Fibroblast of upper back skin (primary cell): ENCODE results near the gene EPHX1.

Experiments
- DNase-seq: peaks from one replicate; pipeline ENCODE4 v3.0.0-alpha.2; 2013

The EPHX1 gene

DNA sequence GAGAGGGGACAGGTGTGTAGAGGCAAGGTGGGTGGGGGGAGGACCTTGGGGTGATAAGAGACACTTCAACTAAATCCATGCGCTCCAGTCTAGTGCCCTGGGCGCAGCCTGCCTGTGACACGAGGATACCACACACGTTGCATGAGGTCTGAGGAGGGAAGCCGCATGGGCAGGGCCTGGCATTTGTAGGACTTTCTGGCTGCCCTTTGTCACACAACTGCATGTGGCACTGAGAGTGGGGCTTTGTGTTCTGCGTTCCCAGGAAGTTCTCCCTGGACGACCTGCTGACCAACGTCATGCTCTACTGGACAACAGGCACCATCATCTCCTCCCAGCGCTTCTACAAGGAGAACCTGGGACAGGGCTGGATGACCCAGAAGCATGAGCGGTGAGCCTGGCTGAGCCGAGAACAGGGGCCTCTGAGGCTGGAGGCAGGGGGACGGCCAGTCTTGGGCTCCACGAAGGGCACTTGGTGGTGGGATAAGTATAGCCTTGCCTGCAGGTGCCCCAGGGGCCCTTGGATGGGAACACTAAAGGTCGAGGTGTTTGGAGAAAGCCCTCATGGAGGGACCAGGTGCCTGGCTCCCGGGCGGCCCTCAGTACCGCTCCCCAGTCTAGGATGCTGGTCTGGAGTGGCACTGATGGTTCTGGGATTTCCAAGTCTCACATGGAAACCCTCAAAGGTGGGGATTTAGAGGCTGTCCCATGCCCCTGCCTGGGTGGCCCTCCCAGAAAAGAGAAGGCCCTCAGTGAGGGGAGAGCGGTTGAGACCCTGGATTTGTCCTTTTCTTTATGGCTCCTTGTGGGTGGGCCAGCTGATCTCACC is 34.5 kb downstream of the EPHX1 start:
- no peak for DNase-seq

DNA sequence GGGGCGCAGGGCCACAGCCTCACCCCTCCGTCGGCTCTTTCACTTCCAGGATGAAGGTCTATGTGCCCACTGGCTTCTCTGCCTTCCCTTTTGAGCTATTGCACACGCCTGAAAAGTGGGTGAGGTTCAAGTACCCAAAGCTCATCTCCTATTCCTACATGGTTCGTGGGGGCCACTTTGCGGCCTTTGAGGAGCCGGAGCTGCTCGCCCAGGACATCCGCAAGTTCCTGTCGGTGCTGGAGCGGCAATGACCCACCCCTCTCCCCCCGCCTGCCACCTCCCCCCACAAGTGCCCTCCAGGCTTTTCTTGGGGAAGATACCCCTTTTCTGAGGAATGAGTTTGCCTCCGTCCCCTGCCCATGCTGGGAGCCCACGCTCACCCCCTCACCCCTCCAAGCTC is 35.2 kb downstream of the EPHX1 start:
- no peak for DNase-seq

DNA sequence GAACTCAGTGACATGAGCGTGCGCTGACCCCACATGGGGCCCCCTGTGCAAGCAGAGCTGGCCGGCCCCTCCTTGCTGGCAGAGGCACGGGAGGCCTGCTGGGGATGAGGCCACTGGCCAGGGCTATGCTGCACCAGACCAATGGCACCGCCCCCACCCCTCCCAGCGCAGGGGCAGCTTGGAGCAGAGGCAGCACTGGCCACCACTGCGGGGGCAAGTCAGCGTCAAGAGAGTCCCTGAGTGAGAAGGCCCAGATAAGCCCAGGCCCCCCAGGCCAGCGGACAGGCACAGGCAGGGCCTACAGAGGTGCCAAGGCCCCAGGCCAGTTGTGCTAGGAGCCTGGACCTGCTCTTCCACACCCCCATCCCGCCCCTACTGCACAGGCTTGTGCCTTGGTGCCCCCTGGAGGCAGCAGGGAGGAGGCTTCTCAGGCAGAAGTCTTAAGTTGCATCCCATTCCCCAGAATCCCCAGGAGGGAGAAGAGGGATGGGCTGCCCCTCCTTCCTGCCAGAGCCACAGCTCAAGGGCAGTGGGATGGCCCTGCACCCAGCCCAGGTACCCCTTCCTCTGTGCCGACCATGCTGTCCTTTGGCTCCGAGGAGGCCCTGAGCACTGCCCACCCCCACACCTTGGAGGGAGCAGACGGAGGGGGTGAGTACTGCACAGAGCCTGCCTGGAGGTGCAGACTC is 35.8 kb downstream of the EPHX1 start:
- peak; percentile 76 for DNase-seq

DNA sequence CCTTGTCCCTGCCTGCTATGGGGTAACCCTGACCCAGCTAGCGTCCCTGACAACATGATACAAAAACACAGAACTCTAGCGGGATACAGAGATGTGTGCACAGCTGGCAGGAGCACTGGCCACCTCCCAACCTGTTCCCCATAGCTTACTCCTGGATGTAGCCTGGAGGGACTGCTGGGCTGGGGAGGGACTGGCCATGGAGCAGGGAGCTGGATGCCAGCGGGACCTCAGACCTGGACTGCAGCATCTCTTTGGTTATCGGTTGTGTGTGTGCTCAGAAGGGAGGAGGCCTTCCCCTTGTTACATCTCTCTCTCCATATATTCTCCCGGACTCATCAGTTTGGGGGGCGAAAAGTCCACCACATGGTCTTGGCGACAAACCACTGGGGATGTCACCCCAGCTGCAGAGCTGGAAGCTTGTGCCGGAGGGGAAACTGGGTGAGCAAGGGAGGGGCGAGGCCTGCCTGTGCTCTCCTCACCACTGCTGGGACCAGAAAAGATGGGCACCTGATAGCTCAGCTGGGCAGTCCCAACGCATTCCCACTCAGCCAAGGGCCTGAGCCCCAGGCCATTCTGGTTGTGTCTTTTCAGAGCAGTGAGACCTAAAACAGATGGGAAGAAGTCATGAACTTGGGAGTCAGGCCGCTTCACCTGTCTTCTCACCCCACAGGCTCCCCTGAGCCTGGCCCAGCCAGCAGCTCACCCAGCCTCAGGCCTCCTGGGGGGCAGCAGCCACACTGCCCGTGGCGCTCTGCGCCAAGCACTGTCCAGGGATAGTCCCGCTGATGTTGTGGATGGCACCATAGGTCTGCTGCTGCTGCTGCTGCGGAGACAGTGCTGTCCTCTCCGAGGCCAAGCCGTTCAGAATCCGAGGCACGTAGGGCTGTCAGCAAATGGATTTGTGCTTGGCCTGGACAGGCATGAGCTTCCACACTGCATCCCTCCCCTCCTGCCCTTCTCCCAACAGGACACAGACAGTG is 36.7 kb downstream of the EPHX1 start:
- DNase-seq: no peak

DNA sequence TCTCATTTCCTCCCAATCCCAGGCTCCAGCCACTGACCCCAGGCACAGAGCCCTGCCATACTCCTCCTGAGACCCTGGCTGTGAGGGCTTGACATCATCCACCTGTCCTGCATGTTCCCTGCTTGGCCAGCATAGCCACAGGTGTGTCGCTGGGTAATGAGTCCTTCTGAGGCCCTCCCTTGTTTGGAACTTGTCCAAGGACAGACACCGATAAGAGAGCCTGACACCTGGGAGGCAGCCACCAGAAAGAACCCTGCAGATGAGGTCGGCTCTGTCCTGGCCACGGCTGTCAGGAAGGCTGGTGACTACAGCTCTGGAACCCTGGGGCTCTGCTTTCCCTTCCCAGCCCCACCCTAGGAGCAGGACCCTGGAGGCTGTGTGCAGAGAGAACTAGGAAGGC is 37.7 kb downstream of the EPHX1 start:
- no peak for DNase-seq

GRCh38 chr1:225848030-225848955 is 38.4 kb downstream of the EPHX1 start:
- DNase-seq: no peak

DNA sequence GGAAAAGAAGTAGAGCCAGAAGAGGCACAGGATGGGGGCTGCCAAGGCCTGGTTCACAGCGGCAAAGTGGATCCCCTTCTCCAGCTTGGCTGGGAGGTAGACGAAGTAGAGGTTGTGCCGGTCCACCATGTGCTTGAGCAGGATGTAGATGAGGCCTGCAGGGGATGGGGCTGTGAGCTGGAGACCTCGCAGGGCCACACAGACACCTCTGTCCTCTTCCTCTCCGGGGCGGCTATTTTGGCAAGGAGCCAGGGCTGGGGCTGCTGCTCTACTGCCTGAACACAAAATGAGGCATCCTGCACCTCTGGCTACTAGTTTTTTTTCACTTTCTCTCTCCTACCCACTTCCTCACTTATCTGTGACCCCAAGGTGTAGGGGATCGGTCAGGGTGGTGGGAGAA is 40.0 kb downstream of the EPHX1 start:
- DNase-seq: no peak

DNA sequence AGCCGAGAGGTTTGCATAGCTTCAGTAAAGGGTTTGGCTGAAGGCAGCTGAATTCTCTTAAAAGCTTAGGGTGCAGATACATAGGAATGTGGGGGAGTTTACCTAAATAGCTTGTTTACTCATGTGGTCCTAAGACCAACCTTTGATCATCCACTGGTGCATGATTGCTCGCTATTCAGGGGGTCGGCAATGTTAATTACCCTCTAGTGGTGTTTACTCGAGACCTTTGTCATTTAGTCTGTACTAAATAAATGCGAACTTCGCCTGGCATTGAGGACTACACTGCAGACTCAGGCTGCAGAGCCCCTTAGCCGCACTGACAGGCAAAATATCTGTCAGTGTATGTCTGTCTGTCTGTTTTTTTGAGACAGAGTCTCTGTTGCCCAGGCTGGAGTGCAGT is 40.4 kb downstream of the EPHX1 start:
- no peak for DNase-seq

DNA sequence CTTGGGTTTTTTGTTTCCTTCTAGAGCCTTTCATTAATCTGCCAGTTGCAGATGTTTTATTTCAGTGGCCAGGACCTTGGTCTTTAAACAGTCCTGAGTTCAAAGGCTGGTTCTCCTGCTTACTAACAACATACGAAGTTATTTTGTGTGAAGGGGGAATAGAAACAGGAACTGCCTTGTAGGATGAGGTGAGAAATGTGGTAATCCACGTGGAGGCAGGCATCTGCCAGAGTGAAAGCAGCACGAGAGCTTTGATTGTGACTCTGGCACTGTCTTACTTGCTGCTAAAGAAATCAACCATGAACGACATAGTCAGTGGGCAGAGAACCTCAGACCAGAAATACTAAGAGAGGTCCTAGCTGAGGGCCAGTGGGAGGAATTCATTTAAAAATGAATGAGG is 41.9 kb downstream of the EPHX1 start:
- DNase-seq: no peak

DNA sequence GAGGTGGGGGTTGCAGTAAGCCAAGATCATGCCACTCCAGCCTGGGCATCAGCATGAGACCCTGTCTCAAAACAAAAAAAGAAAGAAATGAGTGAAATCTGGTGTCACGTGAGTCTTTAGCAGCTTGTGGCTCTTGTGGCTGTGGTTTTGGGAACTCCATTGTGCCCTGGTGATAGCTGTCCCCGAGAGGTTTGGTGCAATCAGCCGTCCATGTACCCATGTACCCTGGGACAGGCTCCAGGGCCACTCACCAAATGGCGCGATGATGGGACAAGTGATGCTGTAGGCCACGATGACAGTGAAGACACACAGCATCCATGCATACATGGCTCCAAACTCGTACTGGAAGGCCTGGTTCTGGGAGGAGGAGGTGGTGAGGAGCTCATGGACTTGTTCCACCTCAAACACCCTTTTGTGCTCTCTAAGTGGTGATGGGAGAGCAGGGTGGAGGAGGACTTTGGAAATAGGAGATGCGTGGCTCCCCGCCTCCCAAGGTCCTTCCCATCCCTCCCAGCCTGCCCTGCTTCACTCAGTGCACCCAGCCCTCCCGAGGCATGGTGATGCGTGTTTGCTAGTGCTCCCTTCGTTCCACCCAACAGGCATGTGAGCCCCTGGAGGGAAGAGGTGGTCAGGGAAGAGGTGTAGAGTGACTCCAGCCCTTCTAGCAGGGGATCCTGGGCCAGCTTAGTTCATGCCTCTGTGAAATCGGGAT is 42.6 kb downstream of the EPHX1 start:
- no peak for DNase-seq

- DNase-seq: no peak
These were observed 43.5 kb downstream of the EPHX1 start for GRCh38 chr1:225853441-225853840.

GRCh38 chr1:225855503-225856300 is 45.8 kb downstream of the EPHX1 start:
- DNase-seq: no peak

DNA sequence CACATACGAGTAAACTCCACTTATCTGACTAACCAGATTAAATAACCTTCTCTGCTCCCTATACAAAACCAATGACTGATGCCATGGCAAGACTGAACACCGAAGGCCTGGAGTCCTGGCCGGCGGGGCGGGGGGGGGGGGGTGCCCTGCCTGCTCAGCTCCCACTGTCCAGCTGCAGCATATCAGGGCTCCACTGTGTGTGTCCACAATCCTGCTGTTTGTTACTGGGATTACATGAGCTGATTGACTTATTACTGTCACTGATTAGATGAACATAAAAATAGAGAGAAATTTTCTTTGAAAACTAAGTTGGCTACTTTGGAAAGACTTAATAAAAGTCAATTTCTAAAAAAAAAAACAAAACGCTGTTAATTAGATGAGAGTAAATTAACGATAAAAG is 47.3 kb downstream of the EPHX1 start:
- no peak for DNase-seq

DNA sequence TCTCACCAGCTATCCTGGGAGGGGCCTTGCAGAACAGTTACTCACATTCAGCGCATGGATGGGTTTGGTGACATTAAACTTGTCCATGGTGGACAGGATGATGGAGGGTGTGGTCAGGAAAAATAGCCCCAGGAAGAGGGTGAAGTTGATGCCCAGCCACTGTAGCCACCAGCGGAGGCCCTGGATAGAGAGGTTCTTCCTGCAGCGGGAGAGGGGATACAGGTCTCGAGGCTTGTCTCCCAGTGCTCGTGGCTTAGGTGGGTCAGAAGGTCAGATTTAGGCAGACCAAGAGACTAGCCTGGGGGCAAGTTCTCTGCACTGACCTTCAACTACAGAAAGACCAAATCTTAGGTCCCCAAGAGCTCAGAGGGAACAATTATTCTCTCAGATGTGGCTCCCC is 49.2 kb downstream of the EPHX1 start:
- DNase-seq: no peak

GRCh38 chr1:225860107-225860506 is 50.2 kb downstream of the EPHX1 start:
- no peak for DNase-seq

DNA sequence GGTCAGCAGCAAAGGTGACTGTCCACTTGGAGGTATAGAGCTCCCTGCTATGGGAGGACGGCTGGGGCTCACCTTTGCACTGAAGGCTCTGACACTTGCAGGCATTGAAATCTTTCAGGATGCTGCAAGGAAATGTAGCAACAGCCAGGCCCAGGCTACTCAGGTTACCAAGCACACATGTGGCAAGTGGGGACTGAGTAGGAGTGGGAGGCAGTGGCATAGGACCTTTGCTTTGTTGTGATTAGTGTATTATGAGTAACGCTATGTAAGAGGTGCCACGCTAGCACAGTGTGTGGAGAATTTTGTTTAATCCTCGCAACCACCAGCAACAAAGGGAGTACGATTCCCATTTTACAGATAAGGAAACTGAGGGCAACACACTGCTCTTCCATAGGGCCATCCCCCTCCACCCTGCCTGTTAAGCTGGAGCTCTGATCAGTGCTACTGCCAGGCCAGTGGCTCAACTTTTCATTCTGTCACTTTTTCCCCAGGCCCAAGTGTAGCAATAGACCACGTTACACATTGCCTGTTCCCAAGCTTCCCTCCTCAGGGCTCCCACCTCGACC is 51.0 kb downstream of the EPHX1 start:
- no peak for DNase-seq

DNA sequence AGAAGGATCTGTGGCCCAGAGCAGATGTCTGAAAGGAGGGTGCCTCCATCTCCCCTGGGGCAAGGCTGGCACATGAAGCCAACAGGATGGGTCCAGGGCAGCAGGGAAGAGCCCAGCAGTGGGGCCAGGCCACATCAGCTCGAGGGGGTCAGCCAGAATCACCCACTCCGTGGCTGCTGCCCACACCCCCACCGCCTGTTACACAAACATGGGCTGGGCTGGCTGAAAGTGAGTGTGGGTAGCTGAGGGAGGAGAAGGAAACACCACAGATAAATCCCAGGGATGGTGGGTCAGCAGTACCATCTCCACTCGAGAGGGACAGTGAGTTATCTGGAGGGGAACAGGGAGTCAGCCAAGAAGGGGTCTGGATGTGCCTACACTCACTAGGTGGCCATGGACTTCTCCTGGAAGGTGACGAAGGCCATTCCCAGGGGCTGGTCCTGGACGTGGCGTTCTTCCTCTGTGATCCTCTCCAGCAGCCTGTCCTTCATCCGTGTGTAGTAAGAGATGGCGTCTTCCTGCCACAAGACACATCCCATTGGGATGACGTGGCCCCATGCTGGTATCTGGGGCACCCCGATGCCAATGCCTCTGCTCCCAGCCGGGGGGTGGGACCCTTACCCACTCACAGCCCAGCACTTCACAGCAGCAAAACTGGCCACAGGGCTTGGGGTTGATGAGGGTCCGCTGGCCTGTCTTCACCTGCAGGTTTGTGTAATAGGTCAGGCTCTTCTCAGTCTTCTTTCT is 52.1 kb downstream of the EPHX1 start:
- DNase-seq: no peak

- no peak for DNase-seq
These were observed 52.6 kb downstream of the EPHX1 start for GRCh38 chr1:225862581-225862950.

GRCh38 chr1:225863167-225863566 is 53.2 kb downstream of the EPHX1 start:
- DNase-seq: peak; percentile 35

DNA sequence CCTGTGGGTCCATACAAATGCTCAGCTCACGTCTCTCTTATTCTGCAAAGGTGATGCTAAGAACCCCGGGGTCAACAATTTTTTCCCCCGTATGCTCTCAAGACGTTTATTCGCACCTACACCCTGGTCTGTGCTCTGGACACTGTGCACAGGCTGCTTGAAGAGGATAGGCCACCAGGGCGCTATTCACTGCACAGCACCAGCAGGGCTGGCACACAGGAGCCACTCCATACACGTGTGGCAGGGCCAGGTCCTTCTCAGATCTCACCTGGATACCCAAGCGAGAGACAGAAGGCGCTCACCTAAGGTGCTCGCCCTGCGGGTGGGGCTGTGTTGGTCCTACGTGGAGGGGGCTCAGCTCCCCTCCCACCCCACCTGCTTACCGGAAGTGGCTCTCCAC is 55.6 kb downstream of the EPHX1 start:
- DNase-seq: no peak
